A549 treated with CORT108297 at 1 μM for 4 hours (cell line): ENCODE results near the gene KRT83. TPM values are rescaled to one million over a fixed set of nuclear protein-coding genes. Genes with fewer than 3 reads are reported as not detected.

Source experiments
- total RNA-seq: library from RNA; stranded (reverse); fragments of 200-300 nt; extraction: Qiagen RNA extraction; gene quantifications from 5 replicates; pipeline ENCODE4 v1.2.3, GENCODE V29; 2022

Gene KRT83
- 3.4 to 6.5 TPM (median 5.6 TPM) in 5 replicates for total RNA-seq

DNA sequence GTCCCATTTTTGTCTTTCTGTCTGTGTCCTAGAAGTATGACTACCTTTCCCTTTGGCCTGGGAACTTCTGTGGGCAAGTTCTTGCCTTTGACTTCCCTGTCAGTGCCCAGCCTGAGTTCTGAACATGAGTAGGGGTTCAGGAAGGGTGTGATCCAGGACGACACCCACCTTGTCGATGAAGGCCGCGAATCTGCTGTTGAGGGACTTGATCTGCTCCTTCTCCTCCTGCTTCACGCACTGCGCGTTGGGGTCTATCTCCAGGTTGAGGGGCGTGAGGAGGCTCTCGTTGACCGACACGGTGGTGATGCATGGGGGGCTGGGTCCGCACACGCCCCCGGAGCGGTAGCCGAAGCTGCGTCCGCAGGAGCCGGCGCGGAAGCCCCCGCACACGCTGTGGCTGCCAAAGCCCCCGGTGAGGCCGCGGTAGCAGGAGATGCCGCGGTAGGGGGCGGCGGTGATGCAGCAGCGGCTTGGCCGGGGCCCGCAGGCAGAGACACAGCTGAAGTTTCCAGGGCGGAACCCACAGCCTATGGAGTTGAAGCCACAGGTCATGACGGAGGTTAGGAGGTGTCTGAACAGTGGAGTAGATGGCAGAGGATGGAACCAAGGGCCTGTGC is at the start of gene KRT83:
Gene KRT83 (minus strand): TSS at position 615 of the 617 bp plus-strand sequence. CDS start 63 bp downstream, at position 552.

DNA sequence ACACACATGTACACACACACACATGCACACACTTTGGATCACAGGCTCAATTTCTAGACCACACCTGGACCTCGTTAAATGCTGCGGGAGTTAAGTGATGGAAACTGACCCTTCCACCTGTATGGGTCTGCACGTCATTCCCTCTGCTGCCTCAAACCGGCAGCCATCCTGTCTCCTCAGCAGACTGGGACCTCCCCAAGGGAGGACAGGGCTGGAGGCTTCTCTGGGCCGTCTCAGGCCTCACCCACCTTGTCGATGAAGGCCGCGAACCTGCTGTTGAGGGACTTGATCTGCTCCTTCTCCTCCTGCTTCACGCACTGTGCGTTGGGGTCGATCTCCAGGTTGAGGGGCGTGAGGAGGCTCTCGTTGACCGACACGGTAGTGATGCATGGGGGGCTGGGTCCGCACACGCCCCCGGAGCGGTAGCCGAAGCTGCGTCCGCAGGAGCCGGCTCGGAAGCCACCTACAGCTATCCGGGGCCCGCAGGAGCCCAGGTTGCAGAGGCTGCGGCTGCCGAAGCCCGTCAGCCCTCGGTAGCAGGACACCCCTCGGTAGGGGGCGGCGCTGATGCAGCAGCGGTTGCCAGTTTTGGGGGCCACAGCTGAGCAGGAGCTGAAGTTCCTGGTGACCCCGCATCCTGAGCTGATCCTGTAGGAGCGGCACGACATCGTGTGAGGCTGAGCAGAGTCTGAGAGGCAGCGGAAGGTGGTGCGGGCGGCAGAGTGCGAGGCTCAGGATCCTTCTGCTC is 45.7 kb upstream of the KRT83 start, which contains the start of gene KRT85:
Gene KRT85 (minus strand): TSS at position 744 of the 748 bp plus-strand sequence. CDS start 76 bp downstream, at position 668.

DNA sequence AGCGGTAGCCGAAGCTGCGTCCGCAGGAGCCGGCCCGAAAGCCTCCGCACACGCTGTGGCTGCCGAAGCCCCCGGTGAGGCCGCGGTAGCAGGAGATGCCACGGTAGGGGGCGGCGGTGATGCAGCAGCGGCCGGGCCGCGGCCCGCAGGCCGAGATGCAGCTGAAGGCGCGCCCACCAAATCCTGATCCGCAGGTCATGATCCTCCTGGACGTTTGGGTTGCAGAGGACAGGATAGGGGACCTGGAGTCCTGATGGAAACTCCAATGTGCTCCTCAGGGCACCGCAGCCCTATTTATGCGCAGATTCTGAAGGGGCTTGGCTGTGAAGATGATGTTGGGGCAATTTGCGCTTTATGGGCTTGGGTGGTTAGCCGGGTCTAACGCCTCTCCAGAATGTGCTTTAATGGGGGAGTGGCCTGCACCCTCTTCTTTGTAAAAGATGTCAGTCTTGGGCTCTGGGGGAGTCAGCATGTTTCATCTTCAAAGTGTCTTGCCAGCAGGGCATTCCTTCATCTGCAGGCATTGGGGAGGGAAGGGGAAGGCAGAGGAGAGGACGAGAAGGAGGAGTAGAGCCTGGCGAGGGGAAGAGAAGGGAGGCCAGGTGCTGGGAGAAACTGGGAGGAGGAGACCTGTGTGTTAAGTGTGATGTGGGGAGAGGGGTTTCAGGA is 29.8 kb downstream of the KRT83 start, which contains the start of gene KRT81:
Gene KRT81 (minus strand): TSS at position 268 of the 669 bp plus-strand sequence. CDS start 69 bp downstream, at position 199.

DNA sequence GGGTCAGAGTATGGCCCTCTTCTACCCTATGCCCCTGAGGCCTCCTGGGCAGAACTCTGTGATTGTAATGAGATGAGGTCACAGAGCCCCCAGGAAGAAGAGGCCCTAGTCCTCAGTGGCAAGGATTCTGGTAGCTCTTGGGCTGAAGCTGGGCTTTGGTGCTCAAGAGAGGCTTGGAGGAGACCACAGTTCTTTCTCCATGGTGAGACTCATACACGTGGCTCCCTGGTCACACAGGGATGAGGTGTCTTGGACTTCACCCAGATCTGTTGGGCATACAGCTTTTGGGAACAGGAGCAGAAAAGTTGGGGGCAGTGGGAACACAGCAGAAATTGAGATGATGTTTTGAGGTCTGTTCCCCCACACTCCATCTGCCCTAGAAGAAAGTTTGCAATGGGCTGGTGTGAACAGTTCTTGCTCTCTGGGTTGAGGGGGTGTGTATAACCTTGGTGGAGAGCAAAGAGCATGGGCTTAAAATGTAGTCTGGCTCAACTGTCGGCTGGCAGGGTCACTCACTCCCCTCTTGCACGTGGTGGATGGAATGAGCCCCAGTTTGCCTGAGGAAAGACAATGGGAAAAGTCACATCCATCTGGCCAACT is 46.6 kb downstream of the KRT83 start, which contains the start of gene KRT86:
Gene KRT86 (plus strand): TSS at position 125 of the 600 bp plus-strand sequence. CDS start 27,272 bp downstream, outside the sequence.

Other genes with a start within 250 kb of the KRT83 start
- gene SMIM41, start 241.7 kb downstream of the KRT83 start, total RNA-seq: not detected in 5 replicates
- 48.5 to 70.6 TPM (median 60.1 TPM) in 5 replicates for gene KRT80, start 129.4 kb downstream of the KRT83 start, total RNA-seq
- gene KRT7, start 88.2 kb downstream of the KRT83 start, total RNA-seq: 4,100 to 4,959 TPM (median 4,677 TPM) in 5 replicates
- 28.5 to 47.2 TPM (median 42.7 TPM) in 5 replicates for gene KRT86, start 46.8 kb downstream of the KRT83 start, total RNA-seq
- 3,262 to 4,197 TPM (median 4,015 TPM) in 5 replicates for gene KRT81, start 29.9 kb downstream of the KRT83 start, total RNA-seq
- 0.02 to 0.06 TPM (median 0.05 TPM) in 3 of 5 replicates, not detected in the others for gene KRT85, start 46.1 kb upstream of the KRT83 start, total RNA-seq
- gene KRT84, start 64.3 kb upstream of the KRT83 start, total RNA-seq: not detected in 5 replicates
- not detected in 5 replicates for gene KRT82, start 84.9 kb upstream of the KRT83 start, total RNA-seq
- gene KRT75, start 113.0 kb upstream of the KRT83 start, total RNA-seq: 0.13 to 0.21 TPM (median 0.16 TPM) in 5 replicates
- 0.05 to 0.07 TPM (median 0.06 TPM) in 3 of 5 replicates, not detected in the others for gene KRT6B, start 130.7 kb upstream of the KRT83 start, total RNA-seq
- not detected in 5 replicates for gene KRT6C, start 152.4 kb upstream of the KRT83 start, total RNA-seq
- 1.4 to 2.9 TPM (median 1.6 TPM) in 5 replicates for gene KRT6A, start 171.9 kb upstream of the KRT83 start, total RNA-seq
- 0.08 to 0.27 TPM (median 0.21 TPM) in 5 replicates for gene KRT5, start 199.0 kb upstream of the KRT83 start, total RNA-seq
- gene KRT71, start 231.7 kb upstream of the KRT83 start, total RNA-seq: 0.05 TPM in 1 of 5 replicates, not detected in the others